Ectodermal cell (in vitro differentiated cells): ENCODE data around the gene TMEM179.
"Not testable (repeated sequence)": the region's sequence is repeated elsewhere in the genome, so short reads cannot be mapped to it uniquely, and the experiment has no call there.

Experiments
- H3K27ac ChIP-seq: 2 replicates; pipeline ENCODE4 v1.7.0; 2013; ENCODE audit warnings: mild to moderate bottlenecking, low read depth, low read length; ENCODE audit not compliant: insufficient read depth, poor library complexity, severe bottlenecking
- H3K27me3 ChIP-seq: 2 replicates; pipeline ENCODE4 v1.7.0; 2013; ENCODE audit warnings: mild to moderate bottlenecking, low read length; ENCODE audit not compliant: insufficient read depth, control insufficient read depth, poor library complexity, severe bottlenecking
- H3K36me3 ChIP-seq: one replicate; pipeline ENCODE4 v1.7.0; 2013; ENCODE audit warnings: low read length; ENCODE audit not compliant: control insufficient read depth, insufficient read depth
- H3K4me1 ChIP-seq: one replicate; pipeline ENCODE4 v1.7.0; 2013; ENCODE audit warnings: low read length; ENCODE audit not compliant: control insufficient read depth, insufficient read depth
- H3K4me3 ChIP-seq: 2 replicates; pipeline ENCODE4 v1.7.0; 2013; ENCODE audit warnings: low read depth, low read length, control low read depth; ENCODE audit not compliant: insufficient read depth
- H3K9me3 ChIP-seq: 2 replicates; pipeline ENCODE4 v1.7.0; 2013; ENCODE audit warnings: mild to moderate bottlenecking, low read length, moderate library complexity; ENCODE audit not compliant: control insufficient read depth
- WGBS, 2 experiments: methylation state at CpG; one replicate each; pipeline ENCODE4 v1.1.7; 2013; ENCODE audit warnings: missing lambda C conversion rate in 2 of 2; 5-methylcytosine and 5-hydroxymethylcytosine counted together

The TMEM179 gene

GRCh38 chr14:104586832-104587620 is 17.5 kb downstream of the TMEM179 start:
- Histone ChIP-seq H3K27me3 (no peaks in the 10 kb centered on the region), H3K27ac (no peak overlapping the region), H3K4me1 (peaks cover 13% of the 10 kb centered on the region), H3K9me3 (no peaks in the 10 kb centered on the region), H3K4me3 (no peak overlapping the region), H3K36me3 (no peaks in the 10 kb centered on the region)
- WGBS, 2 experiments: 91% methylated on average over 19 of the region's 19 CpGs

- Histone ChIP-seq H3K27ac (no peak overlapping the region), H3K9me3 (no peaks in the 10 kb centered on the region), H3K27me3 (no peaks in the 10 kb centered on the region), H3K36me3 (no peaks in the 10 kb centered on the region), H3K4me1 (peaks cover 13% of the 10 kb centered on the region), H3K4me3 (no peak overlapping the region)
- 92 to 94% methylated on average over 24 of the region's 24 CpGs for WGBS, 2 experiments
Measured at GRCh38 chr14:104585966-104586697, 18.4 kb downstream of the TMEM179 start.

GRCh38 chr14:104584557-104584956 is 20.0 kb downstream of the TMEM179 start:
- H3K27me3 ChIP-seq: no peaks in the 10 kb centered on the region
- WGBS, 2 experiments: 90 to 91% methylated on average over 10 of the region's 10 CpGs

GRCh38 chr14:104583424-104584306 is 20.9 kb downstream of the TMEM179 start:
- Histone ChIP-seq H3K4me3 (no peak overlapping the region), H3K27me3 (no peaks in the 10 kb centered on the region), H3K9me3 (no peaks in the 10 kb centered on the region), H3K36me3 (no peaks in the 10 kb centered on the region), H3K4me1 (peaks cover 13% of the 10 kb centered on the region), H3K27ac (no peak overlapping the region)
- WGBS, 2 experiments: 89 to 90% methylated on average over 27 of the region's 27 CpGs

More at GRCh38 chr14:104584557-104584956, 20.0 kb downstream of the TMEM179 start:
- Histone ChIP-seq H3K4me3 (no peak overlapping the region), H3K4me1 (peaks cover 13% of the 10 kb centered on the region), H3K36me3 (no peaks in the 10 kb centered on the region), H3K9me3 (no peaks in the 10 kb centered on the region), H3K27ac (no peak overlapping the region)

- H3K4me3 ChIP-seq: no peak overlapping the region
- H3K27me3 ChIP-seq: no peaks in the 10 kb centered on the region
- WGBS, 2 experiments: 89 to 91% methylated on average over 12 of the region's 12 CpGs
- no peaks in the 10 kb centered on the region for H3K9me3 ChIP-seq
- H3K36me3 ChIP-seq: no peaks in the 10 kb centered on the region
- no peak overlapping the region for H3K27ac ChIP-seq
- peaks cover 13% of the 10 kb centered on the region for H3K4me1 ChIP-seq
Measured at GRCh38 chr14:104582662-104583061, 21.9 kb downstream of the TMEM179 start.

- WGBS, 2 experiments: 89 to 91% methylated on average over 20 of the region's 20 CpGs
- no peaks in the 10 kb centered on the region for H3K36me3 ChIP-seq
- no peaks in the 10 kb centered on the region for H3K9me3 ChIP-seq
- H3K4me3 ChIP-seq: no peak overlapping the region
- no peak overlapping the region for H3K27ac ChIP-seq
- H3K27me3 ChIP-seq: no peaks in the 10 kb centered on the region
- peaks cover 17% of the 10 kb centered on the region for H3K4me1 ChIP-seq
Measured at GRCh38 chr14:104582005-104582404, 22.6 kb downstream of the TMEM179 start.

GRCh38 chr14:104581521-104581920 is 23.1 kb downstream of the TMEM179 start:
- 89 to 94% methylated on average over 9 of the region's 9 CpGs for WGBS, 2 experiments
- Histone ChIP-seq H3K4me1 (peaks cover 17% of the 10 kb centered on the region), H3K4me3 (no peak overlapping the region)

GRCh38 chr14:104580961-104581360 is 23.6 kb downstream of the TMEM179 start:
- H3K36me3 ChIP-seq: no peaks in the 10 kb centered on the region
- H3K27me3 ChIP-seq: no peaks in the 10 kb centered on the region
- H3K9me3 ChIP-seq: no peaks in the 10 kb centered on the region
- no peak overlapping the region for H3K27ac ChIP-seq
- peaks cover 17% of the 10 kb centered on the region for H3K4me1 ChIP-seq
- H3K4me3 ChIP-seq: no peak overlapping the region
- WGBS, 2 experiments: 91 to 92% methylated on average over 9 of the region's 9 CpGs

More at GRCh38 chr14:104581521-104581920, 23.1 kb downstream of the TMEM179 start:
- H3K9me3 ChIP-seq: no peaks in the 10 kb centered on the region
- no peaks in the 10 kb centered on the region for H3K36me3 ChIP-seq
- H3K27ac ChIP-seq: no peak overlapping the region
- no peaks in the 10 kb centered on the region for H3K27me3 ChIP-seq

- not testable (repeated sequence) for H3K27ac ChIP-seq, H3K27me3 ChIP-seq, H3K4me3 ChIP-seq, H3K9me3 ChIP-seq, H3K36me3 ChIP-seq
- peaks cover 17% of the 10 kb centered on the region for H3K4me1 ChIP-seq
- 90 to 92% methylated on average over 6 of the region's 6 CpGs for WGBS, 2 experiments
Measured at GRCh38 chr14:104579939-104580338, 24.6 kb downstream of the TMEM179 start.
